A549 treated with RU486 at 1 μM for 4 hours (cell line): ENCODE measurements around the gene PCSK4. TPM values are rescaled to one million over a fixed set of nuclear protein-coding genes. Genes with fewer than 3 reads are reported as not detected.

ENCODE experiments used
- total RNA-seq: library from RNA; stranded (reverse); fragments of 200-300 nt; extraction: Qiagen RNA extraction; gene quantifications from 5 replicates; pipeline ENCODE4 v1.2.3, GENCODE V29; 2022; ENCODE audit warnings: low read depth

Gene PCSK4
- total RNA-seq: 0.48 to 1.0 TPM (median 0.92 TPM) in 5 replicates

DNA sequence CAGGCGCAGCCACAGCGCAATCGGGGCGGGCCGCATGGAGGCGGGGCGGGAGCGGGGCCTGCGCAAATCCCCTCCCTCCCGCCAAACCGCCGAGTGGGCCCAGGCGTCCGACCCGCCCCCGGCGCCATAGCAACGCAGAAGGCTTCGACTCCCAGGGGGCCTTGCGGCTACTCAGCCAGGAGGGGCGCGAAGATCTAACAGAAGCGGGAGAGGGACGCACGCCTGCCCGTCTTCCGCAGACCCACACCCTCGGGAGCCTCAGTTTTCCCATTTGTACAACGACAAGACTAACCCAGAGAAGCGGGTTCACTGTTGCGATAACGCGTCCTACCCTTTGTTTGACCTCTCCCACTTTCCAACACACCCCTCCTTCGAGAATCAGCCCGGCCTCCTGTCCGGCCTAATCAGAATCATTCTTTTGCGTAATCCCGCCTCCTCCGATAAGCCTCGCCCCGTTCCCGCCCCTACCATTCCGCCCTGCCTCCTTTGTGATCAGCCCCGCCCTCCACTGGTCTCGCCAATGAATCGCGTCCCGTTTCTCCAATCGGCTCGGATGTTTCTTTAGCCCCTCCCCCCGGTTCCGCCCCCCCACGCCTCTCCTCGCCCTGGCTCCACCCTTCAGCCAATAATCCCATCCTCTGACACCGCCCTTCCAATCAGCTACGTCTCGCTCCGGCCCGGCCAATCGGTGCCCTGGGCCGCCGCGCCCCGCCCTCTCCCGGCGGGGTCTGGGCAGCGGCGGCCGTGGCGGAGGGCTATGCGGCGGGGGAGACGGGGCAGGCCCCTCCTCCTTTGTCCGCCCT, at the start of gene PCSK4:
Gene PCSK4 (minus strand): TSS at position 40 of the 803 bp plus-strand sequence. CDS start 4 bp downstream, at position 36.

DNA sequence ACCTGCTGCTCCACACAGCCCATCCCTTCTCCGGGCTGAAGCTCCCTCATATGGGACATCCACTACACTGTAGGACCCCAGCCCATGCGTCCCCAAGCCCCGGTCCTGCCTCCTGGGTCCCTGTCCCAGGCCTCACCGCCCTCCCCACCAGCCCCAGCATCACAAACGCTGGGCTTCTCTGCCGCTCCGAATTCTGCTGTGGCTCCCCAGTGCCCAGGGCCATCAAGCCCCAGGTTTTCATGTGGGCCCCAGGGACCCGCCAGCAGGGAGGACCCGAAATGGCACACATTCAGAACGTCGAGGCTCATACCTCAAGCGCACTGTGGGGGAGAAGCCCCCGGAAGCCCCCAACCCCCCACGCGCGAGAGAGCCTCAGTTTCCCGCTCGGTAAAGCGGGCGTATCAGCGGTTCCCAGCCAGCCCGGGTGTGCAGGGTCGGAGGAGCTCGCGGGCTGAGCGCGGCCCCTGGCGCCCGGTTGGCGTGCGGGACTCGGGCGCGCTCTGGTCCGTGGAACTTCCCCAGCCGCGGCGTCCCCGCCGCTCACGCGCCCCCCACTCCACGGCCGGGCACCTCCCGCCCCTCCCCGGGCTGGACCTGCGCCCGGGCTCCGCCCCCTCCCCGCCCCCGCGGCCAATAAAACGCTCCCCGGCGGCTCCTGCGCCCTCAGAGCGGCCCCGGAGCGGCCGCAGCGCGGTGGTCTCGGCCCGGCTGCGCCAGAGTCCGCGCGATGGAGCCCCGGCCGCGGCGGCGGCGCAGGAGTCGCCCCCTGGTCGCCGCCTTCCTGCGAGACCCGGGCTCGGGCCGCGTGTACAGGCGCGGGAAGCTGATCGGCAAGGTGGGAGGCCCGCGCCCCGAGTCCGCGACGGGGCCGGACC, 33.5 kb upstream of the PCSK4 start, which contains the start of gene PLK5:
Gene PLK5 (plus strand): TSS at position 666 of the 875 bp plus-strand sequence. CDS start 2,920 bp downstream, outside the sequence.

DNA sequence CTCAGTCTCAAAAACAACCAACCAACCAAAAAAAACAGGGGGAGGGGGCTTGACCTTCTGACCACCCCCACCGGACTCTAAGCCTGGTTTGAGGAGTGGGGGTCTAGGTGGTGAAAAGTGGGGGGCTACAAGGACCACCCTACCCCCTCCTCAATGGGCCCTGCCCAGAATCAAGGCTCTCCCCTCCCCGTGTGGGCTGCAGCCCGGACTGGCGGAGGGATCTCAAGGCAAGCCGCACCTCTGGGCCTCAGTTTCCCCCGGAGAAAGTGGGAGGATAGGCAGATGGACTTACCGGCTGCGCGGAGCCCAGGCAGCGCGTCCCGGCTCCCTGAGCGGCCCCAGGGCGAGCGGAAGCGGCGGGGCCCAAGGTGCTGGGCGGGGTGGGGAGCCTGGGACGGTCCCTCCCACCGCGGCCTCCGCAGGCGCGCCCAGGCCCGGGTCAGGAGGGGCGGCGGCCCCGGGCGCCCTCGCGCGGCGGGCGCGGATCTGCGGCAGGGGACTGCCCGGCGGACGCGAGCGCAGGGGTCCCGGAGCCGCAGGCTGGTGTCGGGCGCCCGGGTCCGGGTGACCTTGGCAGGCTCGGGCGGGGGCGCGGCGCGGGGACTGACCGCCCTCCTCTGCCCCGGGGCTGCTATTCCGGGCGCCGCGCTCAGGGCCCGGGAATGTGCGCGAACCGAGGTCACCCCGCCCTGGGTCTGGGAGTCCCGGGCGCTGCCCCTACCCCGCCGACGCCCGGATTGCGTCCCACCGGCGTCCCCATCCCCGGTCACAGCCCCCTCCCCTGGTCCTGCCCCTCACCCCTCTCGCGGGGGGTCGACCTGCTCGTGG, 22.7 kb upstream of the PCSK4 start, which contains the start of gene ADAMTSL5:
Gene ADAMTSL5 (minus strand): TSS at position 349 of the 828 bp plus-strand sequence. CDS start 2,076 bp downstream, outside the sequence.

DNA sequence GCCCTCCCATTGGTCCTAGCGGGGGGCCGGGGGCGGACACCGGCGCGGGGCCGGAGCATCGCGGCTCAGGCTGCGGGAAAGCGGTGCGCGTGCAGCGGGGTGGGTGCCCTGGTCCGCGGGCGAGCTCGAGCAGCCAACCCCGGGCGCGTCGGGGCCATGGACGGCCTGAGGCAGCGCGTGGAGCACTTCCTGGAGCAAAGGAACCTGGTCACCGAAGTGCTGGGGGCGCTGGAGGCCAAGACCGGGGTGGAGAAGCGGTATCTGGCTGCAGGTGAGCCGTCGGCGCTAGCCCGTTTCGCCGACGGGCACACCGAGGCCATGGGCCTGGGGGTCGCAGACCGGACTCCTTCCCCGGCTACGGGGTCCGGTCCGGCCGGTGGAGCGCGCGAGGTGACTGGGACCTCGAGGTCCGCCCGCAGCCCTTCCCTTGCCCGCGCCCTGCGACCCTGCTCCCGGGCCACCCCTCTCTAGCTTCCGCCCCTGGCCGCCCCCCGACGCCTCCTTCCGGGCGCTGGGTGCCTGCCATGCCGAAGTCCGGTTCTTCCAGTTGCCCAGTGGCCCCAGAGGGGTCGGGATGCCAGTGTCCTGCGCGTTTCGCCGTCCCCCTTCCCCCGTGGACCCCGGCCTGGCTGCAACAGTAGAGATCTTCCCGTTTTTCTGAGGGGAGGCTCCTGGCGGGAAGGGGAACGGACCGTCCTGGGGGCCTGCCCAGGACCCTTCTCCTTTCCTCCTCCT, 1.1 kb upstream of the PCSK4 start, which contains the start of gene REEP6:
Gene REEP6 (plus strand): TSS at position 68 of the 735 bp plus-strand sequence. CDS start 89 bp downstream, at position 157.

DNA sequence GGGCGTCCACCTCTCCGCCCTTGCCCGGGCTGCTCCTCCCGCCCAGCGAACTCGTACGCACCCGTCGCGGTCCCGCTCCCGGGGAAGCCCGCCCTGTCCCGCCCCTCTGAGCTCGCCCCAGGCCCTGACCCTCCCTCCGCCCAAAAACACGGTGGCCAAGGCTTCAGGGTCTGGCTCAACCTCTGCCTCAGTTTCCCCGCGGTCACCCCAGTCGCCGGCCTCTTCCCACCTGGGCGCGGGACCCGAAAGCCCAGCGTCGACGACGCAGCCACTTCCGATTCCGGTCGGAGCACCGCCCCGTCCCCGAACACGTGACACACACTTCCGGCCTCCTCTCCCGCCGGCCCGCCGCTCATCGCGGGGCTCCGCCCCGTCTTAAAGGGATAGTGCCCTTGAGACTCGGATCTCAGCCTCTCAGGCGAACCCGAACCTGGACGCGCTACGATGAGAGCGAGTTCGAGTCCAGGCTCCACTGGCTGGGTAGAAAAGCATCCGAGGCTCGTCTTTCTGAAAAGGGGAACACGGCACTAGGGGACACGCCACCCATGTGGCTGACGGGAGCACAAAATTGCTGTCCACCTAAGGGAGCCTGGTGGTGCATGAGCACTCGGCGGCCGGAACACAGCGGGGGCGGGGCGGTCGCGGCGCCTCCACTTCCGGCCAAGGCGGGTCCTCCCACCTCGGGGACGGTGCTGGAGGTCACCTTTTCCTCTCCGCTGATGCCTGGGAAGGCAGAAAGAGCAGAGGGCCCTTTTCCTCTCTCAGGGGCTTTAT, 11.0 kb downstream of the PCSK4 start, which contains the start of gene C19orf25:
Gene C19orf25 (minus strand): TSS at position 282 of the 774 bp plus-strand sequence. CDS start 312 bp downstream, outside the sequence.

DNA sequence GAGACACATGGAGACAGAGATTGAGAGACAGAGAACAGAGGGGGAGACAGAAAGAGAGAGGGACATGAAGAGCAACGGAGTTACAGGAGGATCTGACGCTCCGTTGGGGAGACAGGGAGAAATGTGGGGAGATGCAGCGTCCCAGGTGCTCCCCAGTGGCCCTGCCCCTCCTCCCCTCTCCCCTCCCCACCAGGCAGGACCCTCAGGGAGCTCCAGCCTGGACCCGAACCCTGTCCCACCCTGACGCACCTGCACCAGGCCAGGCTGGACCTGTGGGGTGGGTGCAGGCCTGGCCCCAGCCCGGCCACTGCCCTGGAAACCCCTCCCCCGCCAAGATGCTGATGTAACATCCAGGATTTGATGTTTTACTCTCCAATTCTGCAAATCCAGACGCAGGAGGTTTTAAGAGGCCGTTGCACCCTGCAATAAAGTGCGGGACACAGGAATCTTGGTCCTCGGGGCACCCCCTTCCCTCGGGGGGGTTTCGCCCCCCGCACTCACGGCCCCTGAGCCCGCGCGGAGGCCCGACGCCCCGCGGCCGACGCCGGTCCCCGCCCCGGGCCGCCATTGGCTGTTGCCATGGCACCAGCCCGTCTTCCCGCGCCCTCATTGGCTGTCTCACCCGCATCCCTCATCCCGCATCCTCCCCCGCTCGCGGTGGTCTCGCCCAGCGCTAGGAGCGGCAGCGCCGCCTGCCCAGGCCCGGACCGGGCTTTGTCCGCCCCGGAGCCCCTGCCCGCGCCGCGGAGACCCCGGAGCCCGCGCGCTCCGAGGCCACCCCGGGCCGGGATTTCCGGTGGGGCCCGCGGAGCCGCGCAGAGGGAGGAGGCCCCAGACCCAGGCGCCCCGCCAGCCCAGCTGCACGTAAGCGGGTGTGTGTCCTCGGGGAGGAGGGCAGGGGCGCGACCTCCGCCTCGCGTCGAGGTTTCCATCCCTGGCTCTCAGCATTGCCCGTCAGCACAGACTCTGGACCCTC, 40.4 kb downstream of the PCSK4 start, which contains the start of gene APC2:
Gene APC2 (plus strand): TSS at position 655 of the 976 bp plus-strand sequence. CDS start 2,881 bp downstream, outside the sequence.

DNA sequence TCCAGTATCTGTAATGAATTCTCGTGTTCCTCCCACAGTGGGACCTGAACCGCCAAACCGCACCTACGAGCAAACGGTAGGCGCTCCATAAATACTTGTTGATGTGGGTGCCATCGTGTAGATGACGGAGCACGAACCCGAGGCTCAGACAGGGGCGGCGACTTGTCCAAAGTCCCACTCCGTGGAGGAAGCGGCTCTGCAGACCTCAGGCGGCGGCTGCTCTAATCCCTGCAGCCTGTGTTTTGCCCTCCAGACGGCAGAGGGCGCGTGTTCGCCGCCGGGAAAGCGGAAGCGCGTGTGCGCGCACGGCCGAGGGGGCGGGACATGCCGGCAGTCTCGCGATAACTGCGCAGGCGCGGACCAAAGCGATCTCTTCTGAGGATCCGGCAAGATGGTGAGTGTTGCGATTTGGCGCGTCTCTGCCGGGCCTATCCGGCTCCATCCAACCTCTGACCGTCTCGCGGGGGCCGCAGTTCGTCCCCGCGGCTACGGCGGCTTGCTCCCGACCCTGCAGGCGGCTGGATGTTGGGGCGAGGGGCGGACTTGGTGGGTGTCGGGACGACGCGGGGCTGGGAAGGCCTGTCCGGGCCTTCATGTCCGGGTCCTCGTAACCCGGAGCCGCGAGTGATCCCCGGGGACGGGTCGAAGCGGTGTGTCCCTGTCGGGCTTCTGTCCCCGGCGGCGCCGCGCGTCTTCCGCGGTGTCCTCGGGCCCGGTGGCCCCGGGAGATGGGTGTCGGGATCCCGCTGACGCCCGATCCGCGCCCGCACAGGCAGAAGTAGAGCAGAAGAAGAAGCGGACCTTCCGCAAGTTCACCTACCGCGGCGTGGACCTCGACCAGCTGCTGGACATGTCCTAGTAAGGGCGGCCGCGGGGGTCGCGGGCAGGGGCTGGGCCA, 51.9 kb downstream of the PCSK4 start, which contains the start of gene RPS15:
Gene RPS15 (plus strand): TSS at position 362 of the 898 bp plus-strand sequence. CDS start 30 bp downstream, at position 392.

Other genes with a start within 250 kb of the PCSK4 start
- gene ATP5F1D, start 248.6 kb downstream of the PCSK4 start, total RNA-seq: 84.2 to 179 TPM (median 170 TPM) in 5 replicates
- 37.1 to 48.7 TPM (median 42.2 TPM) in 5 replicates for gene MIDN, start 241.8 kb downstream of the PCSK4 start, total RNA-seq
- gene CIRBP, start 221.0 kb downstream of the PCSK4 start, total RNA-seq: 89.7 to 185 TPM (median 104 TPM) in 5 replicates
- 49.3 to 93.2 TPM (median 86.5 TPM) in 5 replicates for gene FAM174C, start 214.8 kb downstream of the PCSK4 start, total RNA-seq
- 0.95 to 2.7 TPM (median 1.9 TPM) in 5 replicates for gene EFNA2, start 204.5 kb downstream of the PCSK4 start, total RNA-seq
- gene NDUFS7, start 106.4 kb downstream of the PCSK4 start, total RNA-seq: 64.5 to 83.8 TPM (median 67.2 TPM) in 5 replicates
- gene GAMT, start 88.8 kb downstream of the PCSK4 start, total RNA-seq: 23.9 to 43.1 TPM (median 40.5 TPM) in 5 replicates
- 85.0 to 111 TPM (median 101 TPM) in 5 replicates for gene DAZAP1, start 82.8 kb downstream of the PCSK4 start, total RNA-seq
- gene RPS15, start 52.0 kb downstream of the PCSK4 start, total RNA-seq: 1,330 to 2,073 TPM (median 1,926 TPM) in 5 replicates
- 0.69 to 2.1 TPM (median 1.3 TPM) in 5 replicates for gene APC2, start 40.2 kb downstream of the PCSK4 start, total RNA-seq
- 11.0 to 20.5 TPM (median 16.4 TPM) in 5 replicates for gene C19orf25, start 11.1 kb downstream of the PCSK4 start, total RNA-seq
- gene REEP6, start 831 bp upstream of the PCSK4 start, total RNA-seq: 3.8 to 5.9 TPM (median 5.4 TPM) in 5 replicates
- 2.6 to 3.8 TPM (median 2.8 TPM) in 5 replicates for gene ADAMTSL5, start 22.7 kb upstream of the PCSK4 start, total RNA-seq
- not detected in 5 replicates for gene PLK5, start 33.7 kb upstream of the PCSK4 start, total RNA-seq
- 6.6 to 14.1 TPM (median 13.2 TPM) in 5 replicates for gene MEX3D, start 78.0 kb upstream of the PCSK4 start, total RNA-seq
- gene MBD3, start 102.5 kb upstream of the PCSK4 start, total RNA-seq: 28.2 to 52.2 TPM (median 47.2 TPM) in 5 replicates
- 93.4 to 214 TPM (median 164 TPM) in 5 replicates for gene UQCR11, start 115.1 kb upstream of the PCSK4 start, total RNA-seq
- 45.9 to 72.5 TPM (median 61.9 TPM) in 5 replicates for gene TCF3, start 162.3 kb upstream of the PCSK4 start, total RNA-seq